Smooth muscle cell of the coronary artery (primary cell): ENCODE measurements around the gene CNPY2. TPM values are rescaled to one million over a fixed set of nuclear protein-coding genes. Genes with fewer than 3 reads are reported as not detected.

Experiments
- total RNA-seq: library from RNA; depleted of rRNA; stranded (reverse); fragments of >200 nt; gene quantifications from 2 replicates; pipeline ENCODE4 v1.2.3, GENCODE V29; 2014; ENCODE audit warnings: low replicate concordance

Gene CNPY2
- total RNA-seq: 74.3 and 113 TPM in 2 replicates

DNA sequence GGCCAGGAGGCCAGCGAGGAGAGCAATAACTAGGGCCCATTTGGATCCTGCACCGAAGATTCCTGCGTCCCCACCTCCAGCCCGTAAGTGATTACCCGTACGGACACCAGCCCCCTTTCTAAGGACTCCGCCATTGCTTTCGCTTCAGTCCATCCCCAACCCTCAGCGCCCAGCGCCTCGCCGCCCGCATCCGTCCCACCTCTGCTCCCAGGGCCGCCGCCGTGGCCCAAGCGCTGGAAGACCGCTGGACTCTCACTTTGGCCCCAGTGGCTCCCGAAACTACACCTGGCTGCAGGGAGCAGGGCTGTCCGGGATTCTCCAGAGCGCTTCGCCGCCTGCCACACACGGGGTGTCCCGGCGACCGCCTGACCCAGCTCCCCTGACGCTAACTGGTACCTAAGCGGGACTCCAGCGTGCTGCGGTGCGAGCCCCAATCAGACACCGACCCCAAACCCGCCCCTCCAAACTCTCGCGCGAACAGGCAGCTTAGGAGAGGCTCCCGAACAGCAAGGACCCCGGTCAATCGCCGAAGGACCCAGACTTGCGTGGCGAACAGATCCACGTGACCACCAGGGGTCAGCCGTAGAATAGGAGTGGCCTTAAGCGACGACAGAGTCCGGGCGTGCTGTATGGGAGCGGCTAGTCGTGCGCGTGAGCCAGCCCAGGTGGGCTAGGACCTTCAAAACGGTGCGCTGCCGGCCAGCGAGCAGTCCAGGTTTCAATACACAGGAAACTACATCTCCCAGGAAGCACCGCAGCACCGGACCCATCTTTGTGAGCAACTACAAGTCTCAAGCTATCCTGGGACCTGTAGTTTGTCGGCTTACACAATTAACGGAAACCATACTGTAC is at the start of gene CNPY2:
CNPY2 (minus strand) TSS at position 367 of the 852 bp plus-strand sequence. CDS start 771 bp downstream, outside the sequence.

DNA sequence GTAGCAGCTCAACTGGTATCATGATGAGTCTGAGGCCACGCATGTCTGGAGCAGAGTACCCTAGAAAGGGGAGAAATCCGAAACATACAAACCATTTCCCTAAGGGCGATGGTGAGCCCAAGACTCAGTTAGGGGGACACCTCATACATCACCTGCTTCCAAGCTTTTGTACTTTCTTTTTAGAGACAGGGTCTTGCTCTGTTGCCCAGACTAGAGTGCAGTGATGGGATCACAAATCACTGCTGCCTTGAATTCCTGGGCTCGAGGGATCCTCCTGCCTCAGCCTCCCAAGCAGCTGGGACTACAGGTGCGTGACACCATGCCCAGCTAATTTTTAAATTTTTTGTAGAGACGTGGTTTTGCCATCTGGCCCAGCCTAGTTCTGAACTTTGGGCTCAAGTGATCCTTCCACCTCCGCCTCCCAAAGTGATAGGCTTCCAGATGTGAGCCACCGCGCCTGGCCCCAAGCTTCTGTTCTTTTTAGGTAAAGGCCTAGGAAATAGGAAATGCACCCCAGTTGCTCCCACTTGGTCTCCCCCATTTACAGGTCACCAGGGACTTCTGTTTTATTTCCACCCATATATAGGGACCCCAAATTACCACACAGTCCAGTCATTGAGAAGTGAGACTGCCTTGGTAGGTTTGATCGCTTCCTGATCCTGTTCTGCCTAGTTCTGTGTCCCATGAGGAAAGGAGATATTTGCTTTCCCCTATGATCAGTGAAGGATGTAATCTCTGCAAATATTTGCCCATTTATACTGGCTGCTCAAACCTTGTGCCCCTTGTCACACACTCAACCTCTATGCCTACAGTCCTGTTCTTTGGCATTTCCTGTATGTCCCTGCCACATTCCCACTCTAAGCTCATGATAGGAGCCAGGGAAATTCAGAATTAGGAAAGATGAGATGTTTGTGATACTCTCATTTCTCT is 46.6 kb upstream of the CNPY2 start, which contains the start of gene APOF:
APOF (minus strand) TSS at position 728 of the 930 bp plus-strand sequence; CDS start at position 616, 112 bp downstream.

DNA sequence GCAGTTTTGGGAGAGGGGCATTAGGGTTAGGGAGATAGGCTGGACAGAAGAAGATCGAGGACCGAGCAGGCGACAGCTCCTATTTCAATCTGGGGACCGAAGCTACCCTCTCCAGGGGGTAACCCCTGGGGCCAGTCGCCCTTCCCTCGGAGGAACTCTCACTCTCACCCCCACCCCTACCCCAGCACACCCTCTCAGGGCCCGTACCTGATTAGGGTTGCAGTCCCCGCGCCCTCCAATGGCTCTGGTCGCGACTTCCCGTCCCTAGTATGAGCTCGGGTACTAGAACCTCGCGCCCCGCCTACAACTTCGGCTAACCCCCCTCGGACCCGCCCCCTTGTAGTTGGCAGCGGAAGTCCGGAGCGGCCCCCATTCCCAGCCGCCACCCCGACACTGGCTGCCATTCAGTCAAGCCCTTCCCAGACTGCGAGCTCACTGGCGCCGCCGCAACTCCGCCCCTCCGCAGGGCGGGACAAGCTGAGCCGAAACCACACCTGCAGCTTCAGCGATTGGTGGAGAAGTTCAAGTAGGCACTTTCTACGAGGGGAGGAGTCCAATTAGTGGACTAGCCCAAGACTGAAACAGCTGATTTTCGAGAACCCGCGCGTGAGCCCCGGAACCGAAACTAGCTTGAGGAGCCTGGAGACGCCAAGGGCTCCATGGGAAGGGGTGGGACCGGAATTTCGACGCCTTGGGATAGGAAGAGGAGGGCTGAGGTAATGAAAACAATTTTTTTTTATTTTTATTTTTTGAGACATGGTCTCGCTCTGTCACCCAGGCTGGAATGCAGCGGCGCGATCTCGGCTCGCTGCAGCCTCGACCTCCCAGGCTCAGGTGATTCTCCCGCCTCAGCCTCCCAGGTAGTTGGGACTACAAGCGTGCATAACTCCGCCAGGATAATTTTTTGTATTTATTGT is 44.3 kb upstream of the CNPY2 start, which contains the start of gene STAT2:
STAT2 (minus strand) TSS at position 257 of the 917 bp plus-strand sequence. CDS start 3,536 bp downstream, outside the sequence.

DNA sequence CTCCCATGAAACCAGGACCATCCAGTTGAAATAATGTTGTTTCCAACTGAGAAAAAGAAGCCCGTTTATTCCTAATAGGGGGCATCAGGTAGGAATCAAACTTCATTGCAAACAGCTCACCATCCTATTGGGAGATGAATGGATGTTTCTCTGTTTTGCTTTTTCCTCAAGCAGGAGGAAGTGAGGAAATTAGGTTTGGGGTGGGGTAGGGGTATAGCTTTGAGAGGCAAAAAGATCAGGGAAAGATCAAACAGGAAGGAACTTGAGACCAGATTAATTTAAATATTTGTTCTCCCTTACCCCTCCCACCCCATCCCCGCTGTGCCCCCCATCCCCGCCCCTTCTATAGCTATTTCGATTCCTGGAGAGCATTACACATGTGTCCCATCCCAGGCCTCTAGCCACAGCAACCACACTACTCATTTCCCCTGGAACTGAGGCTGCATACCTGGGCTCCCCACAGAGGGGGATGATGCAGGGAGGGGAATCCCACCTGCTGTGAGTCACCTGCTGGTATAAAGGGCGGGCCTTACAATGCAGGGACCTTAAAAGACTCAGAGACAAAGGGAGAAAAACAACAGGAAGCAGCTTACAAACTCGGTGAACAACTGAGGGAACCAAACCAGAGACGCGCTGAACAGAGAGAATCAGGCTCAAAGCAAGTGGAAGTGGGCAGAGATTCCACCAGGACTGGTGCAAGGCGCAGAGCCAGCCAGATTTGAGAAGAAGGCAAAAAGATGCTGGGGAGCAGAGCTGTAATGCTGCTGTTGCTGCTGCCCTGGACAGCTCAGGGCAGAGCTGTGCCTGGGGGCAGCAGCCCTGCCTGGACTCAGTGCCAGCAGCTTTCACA is 22.7 kb upstream of the CNPY2 start, which contains the start of gene IL23A:
IL23A (plus strand) TSS at position 577 of the 850 bp plus-strand sequence; CDS start at position 738, 161 bp downstream.

DNA sequence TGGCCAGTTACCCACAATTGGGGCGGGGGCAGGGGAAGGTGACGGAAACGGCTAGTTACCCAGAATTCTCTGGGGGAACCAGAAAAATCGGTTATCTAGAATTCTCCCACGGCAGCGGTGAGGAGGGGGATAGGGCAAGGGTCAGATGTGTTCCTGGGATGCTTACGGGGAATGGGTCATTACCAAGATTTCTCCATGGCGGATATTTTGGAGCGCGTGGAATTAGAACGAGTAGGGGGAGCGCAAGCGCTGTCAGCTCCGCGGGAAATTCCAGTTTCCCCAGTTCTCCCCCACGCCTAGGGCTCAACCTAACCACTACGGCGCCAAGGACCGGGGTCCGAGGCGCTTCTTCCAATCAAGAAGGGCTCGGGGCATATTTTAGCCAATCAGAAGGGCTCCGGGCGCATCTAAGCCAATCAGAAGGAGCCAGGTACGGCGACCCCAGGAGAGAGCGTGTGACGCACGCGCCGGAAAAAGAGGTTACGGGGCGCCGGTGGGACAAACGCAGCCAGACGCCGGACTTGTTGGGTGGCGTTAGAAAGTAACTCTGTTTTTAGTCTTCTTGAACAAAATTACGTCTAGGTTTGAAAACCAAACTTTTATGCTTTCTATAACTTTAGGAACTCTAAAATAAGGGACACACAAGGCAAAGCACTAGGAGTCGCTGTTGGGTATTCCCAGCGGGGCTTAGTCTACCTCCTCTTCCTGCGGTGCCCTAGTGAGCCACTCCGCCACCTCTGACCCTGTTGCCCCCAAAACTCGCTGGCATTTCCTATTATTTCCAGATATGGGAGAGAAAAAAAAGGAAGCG is 18.1 kb upstream of the CNPY2 start, which contains the start of gene PAN2:
PAN2 (minus strand) TSS at position 322 of the 811 bp plus-strand sequence. CDS start 906 bp downstream, outside the sequence.

DNA sequence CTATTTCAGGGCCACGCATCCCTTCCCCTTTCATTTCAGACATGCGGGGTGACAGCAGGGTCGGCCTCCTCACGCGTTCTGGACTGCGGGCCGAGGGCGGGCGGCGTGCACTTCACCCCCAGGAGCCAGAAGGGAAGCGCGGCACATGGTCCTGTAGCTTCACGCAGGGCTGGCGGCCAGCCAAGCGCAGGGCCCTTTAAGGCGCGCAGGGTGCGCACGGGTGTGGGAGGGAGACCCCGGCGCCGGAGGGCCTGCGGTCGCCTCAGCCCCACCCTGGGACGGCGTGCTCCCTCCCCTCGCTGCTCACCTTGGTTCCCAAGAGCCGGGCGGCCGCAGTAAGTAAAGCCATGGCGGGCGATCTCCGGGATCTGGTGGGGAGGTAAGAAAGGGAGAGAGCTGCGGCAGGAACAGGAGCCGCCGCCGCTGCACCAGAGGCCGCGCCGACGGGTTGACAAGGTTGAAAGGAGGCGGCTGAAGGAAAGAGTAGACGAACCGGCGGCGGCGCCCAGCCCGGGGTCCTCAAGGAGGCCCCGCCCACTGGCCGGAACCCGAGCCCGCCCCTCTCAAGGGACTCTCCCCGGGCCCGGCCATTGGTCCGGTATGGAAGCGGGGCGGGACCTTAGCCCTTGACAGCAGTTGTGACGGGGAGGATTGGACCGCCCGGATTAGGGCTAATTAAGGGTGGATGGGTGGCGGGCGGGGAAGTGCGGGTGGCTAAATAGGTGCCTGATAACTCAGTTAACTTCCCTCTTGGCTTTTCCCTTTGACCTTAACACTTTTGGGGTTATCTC is 15.7 kb downstream of the CNPY2 start, which contains the start of gene CS:
CS (minus strand) TSS at position 478 of the 791 bp plus-strand sequence; CDS start at position 349, 129 bp downstream.

DNA sequence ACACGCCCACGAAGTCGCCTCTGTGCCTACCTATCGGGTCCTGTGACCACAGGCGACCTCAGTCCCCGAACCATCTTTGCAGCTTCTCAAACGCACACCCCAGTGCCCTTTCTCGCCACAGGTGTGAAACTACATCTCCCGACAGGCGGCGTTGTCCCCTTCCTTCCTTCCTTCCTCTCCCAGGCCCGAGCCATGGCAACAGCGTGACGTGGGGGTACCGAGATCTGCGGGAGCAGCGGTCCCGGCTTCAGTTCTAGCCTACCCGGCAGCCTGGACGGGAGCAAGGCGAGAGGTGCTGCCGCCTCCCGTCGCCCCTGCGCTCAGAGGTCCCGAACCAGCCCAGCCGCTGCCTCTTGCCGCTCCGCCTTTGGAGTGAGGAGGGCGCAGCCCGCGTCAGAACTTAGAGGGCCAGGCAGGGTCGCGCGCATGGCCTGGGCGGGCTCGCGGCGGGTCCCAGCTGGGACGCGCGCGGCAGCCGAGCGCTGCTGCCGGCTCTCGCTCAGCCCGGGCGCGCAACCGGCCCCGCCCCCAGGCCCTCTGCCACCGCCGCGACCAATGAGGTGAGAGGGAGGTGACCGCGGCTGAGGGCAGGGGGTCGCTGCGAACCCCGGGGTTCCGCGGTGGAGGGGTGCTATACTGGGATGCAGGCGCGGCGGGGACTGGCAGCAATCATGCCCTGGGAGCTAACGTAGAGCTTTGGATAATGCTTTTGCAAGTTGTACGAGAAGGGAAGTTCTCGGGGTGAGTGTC is 48.9 kb downstream of the CNPY2 start, which contains the start of gene COQ10A:
COQ10A (plus strand) TSS at position 250 of the 750 bp plus-strand sequence; CDS start at position 427, 177 bp downstream.

Other genes with a start within 250 kb of the CNPY2 start
- 0.53 and 0.70 TPM in 2 replicates for gene ERBB3, start 235.8 kb downstream of the CNPY2 start, total RNA-seq
- gene PA2G4, start 211.4 kb downstream of the CNPY2 start, total RNA-seq: 132 and 135 TPM in 2 replicates
- gene RPL41, start 199.4 kb downstream of the CNPY2 start, total RNA-seq: 4,087 and 6,384 TPM in 2 replicates
- 4.7 and 5.7 TPM in 2 replicates for gene ZC3H10, start 197.7 kb downstream of the CNPY2 start, total RNA-seq
- gene ESYT1, start 187.7 kb downstream of the CNPY2 start, total RNA-seq: 173 and 204 TPM in 2 replicates
- 104 and 107 TPM in 2 replicates for gene MYL6B, start 163.4 kb downstream of the CNPY2 start, total RNA-seq
- gene MYL6, start 157.6 kb downstream of the CNPY2 start, total RNA-seq: 3,250 and 5,170 TPM in 2 replicates
- gene SMARCC2, start 126.5 kb downstream of the CNPY2 start, total RNA-seq: 38.8 and 54.9 TPM in 2 replicates
- gene RNF41, start 94.1 kb downstream of the CNPY2 start, total RNA-seq: 174 and 323 TPM in 2 replicates
- gene NABP2, start 91.6 kb downstream of the CNPY2 start, total RNA-seq: 24.2 and 33.1 TPM in 2 replicates
- gene SLC39A5, start 85.9 kb downstream of the CNPY2 start, total RNA-seq: not detected in 2 replicates
- gene ANKRD52, start 57.6 kb downstream of the CNPY2 start, total RNA-seq: 17.0 and 17.1 TPM in 2 replicates
- gene COQ10A, start 49.0 kb downstream of the CNPY2 start, total RNA-seq: 5.9 and 6.9 TPM in 2 replicates
- 44.8 and 81.3 TPM in 2 replicates for gene CS, start 15.7 kb downstream of the CNPY2 start, total RNA-seq
- 15.5 and 22.7 TPM in 2 replicates for gene PAN2, start 18.0 kb upstream of the CNPY2 start, total RNA-seq
- gene IL23A, start 22.9 kb upstream of the CNPY2 start, total RNA-seq: not detected in 2 replicates
- gene STAT2, start 44.1 kb upstream of the CNPY2 start, total RNA-seq: 164 and 272 TPM in 2 replicates
- gene APOF, start 46.9 kb upstream of the CNPY2 start, total RNA-seq: not detected in 2 replicates
- 3.7 and 5.4 TPM in 2 replicates for gene TIMELESS, start 133.4 kb upstream of the CNPY2 start, total RNA-seq
- gene MIP, start 138.7 kb upstream of the CNPY2 start, total RNA-seq: not detected in 2 replicates
- gene SPRYD4, start 152.6 kb upstream of the CNPY2 start, total RNA-seq: 1.1 and 1.2 TPM in 2 replicates
- gene GLS2, start 172.2 kb upstream of the CNPY2 start, total RNA-seq: 0.38 TPM in 1 of 2 replicates, not detected in the other
- gene RBMS2, start 205.8 kb upstream of the CNPY2 start, total RNA-seq: 4.6 and 22.2 TPM in 2 replicates